K562 (cell line): ENCODE data around the gene KCNQ4. TPM values are rescaled to one million over a fixed set of nuclear protein-coding genes. Genes with fewer than 3 reads are reported as not detected.

Experiments used
- ATAC-seq: fragments of 200-7000 bp; cut with Tn5 transposase; 3 replicates; pipeline ENCODE4 v1.9.1; 2020; ENCODE audit warnings: moderate library complexity
- BruUV-seq: library from RNA; stranded (reverse); fragments of 400-500 nt; replicated peaks from 2 replicates; lab custom pipeline; 2021; lab: Mats Ljungman, UMichigan
- CTCF ChIA-PET: fragments of 300-600 bp; formaldehyde crosslinking; extraction: SDS; loops from one replicate; lab custom pipeline; 2021; ENCODE audit warnings: low intra/inter-chr PET ratio; lab: Yijun Ruan, JAX
- POLR2A ChIA-PET: fragments of 300-600, 350-650 bp; sonication (Branson Sonifier 250); formaldehyde crosslinking; extraction: SDS; loops from one replicate; lab custom pipeline; 2021; ENCODE audit warnings: antibody characterized with exemption, inconsistent platforms; lab: Yijun Ruan, JAX
- DNase-seq, 4 experiments: peaks; one replicate each; pipeline versions ENCODE4 v3.0.0 to v3.0.0-alpha.2; 2011 to 2018; ENCODE audit warnings: low spot score in 3 of 4, mixed read lengths in 3 of 4; ENCODE audit errors: extremely low read depth in 1 of 4
- FAIRE-seq: peaks from 2 replicates; lab custom pipeline; 2011; peaks lifted over from hg19 to GRCh38; lab: Jason Lieb, UNC
- H2AFZ ChIP-seq: 2 replicates; pipeline ENCODE4 v1.6.0; 2011; ENCODE audit warnings: low read depth, low read length, control low read depth, inconsistent platforms
- H3K27ac ChIP-seq: fragments of 200-600 bp; 3 replicates; pipeline ENCODE4 v1.8.0; 2011; ENCODE audit warnings: low read depth, mild to moderate bottlenecking, control low read depth, inconsistent platforms, low read length, moderate library complexity, mixed read lengths; ENCODE audit errors: extremely low read depth
- H3K27me3 ChIP-seq, 2 experiments: fragments of 300-600 bp in 1 of 2; 2 replicates in 1 of 2; 3 replicates in 1 of 2; pipeline versions ENCODE4 v1.6.0 to v1.8.0; 2011; ENCODE audit warnings: inconsistent platforms in 2 of 2, low read length in 2 of 2, mild to moderate bottlenecking in 1 of 2, mixed read lengths in 1 of 2, moderate library complexity in 1 of 2; ENCODE audit not compliant: control insufficient read depth in 2 of 2, insufficient read depth in 2 of 2
- H3K36me3 ChIP-seq: fragments of 300-600 bp; 3 replicates; pipeline ENCODE4 v1.8.0; 2011; ENCODE audit warnings: mild to moderate bottlenecking, low read length, inconsistent platforms; ENCODE audit not compliant: control insufficient read depth, insufficient read depth
- H3K4me1 ChIP-seq, 2 experiments: fragments of 200-600 bp in 1 of 2; replicated peaks in 1 of 2; 2 replicates in 1 of 2; 3 replicates in 1 of 2; pipeline versions ENCODE4 v1.5.1 to v1.8.0; 2011; ENCODE audit warnings: inconsistent platforms in 2 of 2, low read length in 2 of 2, mild to moderate bottlenecking in 1 of 2, mixed read lengths in 1 of 2, moderate library complexity in 1 of 2; ENCODE audit not compliant: control insufficient read depth in 2 of 2, insufficient read depth in 2 of 2
- H3K4me2 ChIP-seq: 2 replicates; pipeline ENCODE4 v1.6.1; 2011; ENCODE audit warnings: low read length, control low read depth, inconsistent platforms, mixed read lengths; ENCODE audit not compliant: insufficient read depth
- H3K4me3 ChIP-seq: fragments of 200-600 bp; sonication (generic), shearing (Covaris generic); 2 replicates; pipeline ENCODE4 v1.5.1; 2016; ENCODE audit warnings: control low read depth, inconsistent platforms
- H3K79me2 ChIP-seq: fragments of 200-600 bp; 3 replicates; pipeline ENCODE4 v1.8.0; 2011; ENCODE audit warnings: low read length, inconsistent platforms; ENCODE audit not compliant: control insufficient read depth, insufficient read depth
- H3K9ac ChIP-seq, 2 experiments: 2 replicates each; pipeline versions ENCODE4 v1.6.0 to v1.6.1; 2011; ENCODE audit warnings: low read depth in 2 of 2, low read length in 2 of 2, control low read depth in 1 of 2, inconsistent platforms in 1 of 2, mild to moderate bottlenecking in 1 of 2, mixed read lengths in 1 of 2; ENCODE audit not compliant: insufficient read depth in 1 of 2
- H3K9me1 ChIP-seq: one replicate; pipeline ENCODE4 v1.6.0; 2011; ENCODE audit warnings: inconsistent platforms, mild to moderate bottlenecking, low read length, moderate library complexity; ENCODE audit not compliant: control insufficient read depth, insufficient read depth
- H3K9me3 ChIP-seq: replicated peaks from 2 replicates; pipeline ENCODE4 v1.5.1; 2011; ENCODE audit warnings: low read depth, low read length, inconsistent platforms; ENCODE audit not compliant: control insufficient read depth, insufficient read depth
- H4K20me1 ChIP-seq: replicated peaks from 2 replicates; pipeline ENCODE4 v1.6.1; 2011; ENCODE audit warnings: low read length, inconsistent platforms, mixed read lengths; ENCODE audit not compliant: control insufficient read depth, insufficient read depth
- DDX20 ChIP-seq: fragments of 450-650 bp; IDR thresholded peaks from 2 replicates; pipeline ENCODE4 v1.6.1; 2016; ENCODE audit warnings: missing genetic modification characterization, low read depth, mild to moderate bottlenecking, missing compliant biosample characterization, moderate library complexity
- FOXA1 ChIP-seq: fragments of 450-650 bp; IDR thresholded peaks from 2 replicates; pipeline ENCODE4 v1.6.1; 2016; ENCODE audit warnings: mild to moderate bottlenecking, borderline replicate concordance
- ILK ChIP-seq: fragments of 450-650 bp; IDR thresholded peaks from 2 replicates; pipeline ENCODE4 v1.6.1; 2016; ENCODE audit warnings: missing genetic modification characterization, low read depth, mild to moderate bottlenecking, missing compliant biosample characterization, moderate library complexity, borderline replicate concordance
- IRF9 ChIP-seq: fragments of 450-650 bp; IDR thresholded peaks from 2 replicates; pipeline ENCODE4 v1.6.1; 2016; ENCODE audit warnings: missing biosample characterization, missing genetic modification characterization
- MEIS2 ChIP-seq: fragments of 450-650 bp; IDR thresholded peaks from 2 replicates; pipeline ENCODE4 v1.6.1; 2014; ENCODE audit warnings: mild to moderate bottlenecking; ENCODE audit not compliant: partially characterized antibody
- NBN ChIP-seq: fragments of 450-650 bp; IDR thresholded peaks from 2 replicates; pipeline ENCODE4 v1.6.1; 2016; ENCODE audit warnings: low read depth, mild to moderate bottlenecking
- NEUROD1 ChIP-seq: fragments of 150-350 bp; IDR thresholded peaks from 2 replicates; pipeline ENCODE4 v1.6.1; 2014; ENCODE audit warnings: borderline replicate concordance, low read length, low read depth; ENCODE audit not compliant: partially characterized antibody
- PHF8 ChIP-seq: fragments of 200-600 bp; sonication (generic); IDR thresholded peaks from 2 replicates; pipeline ENCODE4 v1.6.1; 2012; ENCODE audit warnings: mixed run types, mild to moderate bottlenecking, inconsistent platforms, low read length, moderate library complexity, borderline replicate concordance
- POLR2A ChIP-seq: fragments of 450-650 bp; conservative IDR thresholded peaks from 2 replicates; pipeline ENCODE4 v1.6.1; 2016
- POLR2G ChIP-seq: fragments of 200-400 bp; formaldehyde crosslinking; IDR thresholded peaks from 2 replicates; pipeline ENCODE4 v1.6.1; 2017; ENCODE audit warnings: low read depth, mild to moderate bottlenecking, antibody characterized with exemption, low read length, moderate library complexity
- PRMT5 ChIP-seq: sonication (generic); formaldehyde crosslinking; IDR thresholded peaks from 2 replicates; pipeline ENCODE4 v1.5.0; 2020; ENCODE audit warnings: missing genetic modification reagents
- SLC30A9 ChIP-seq: fragments of 250-450 bp; sonication (Bioruptor Pico); IDR thresholded peaks from 2 replicates; pipeline ENCODE4 v1.8.0; 2022; ENCODE audit warnings: mild to moderate bottlenecking, moderate library complexity
- SP1 ChIP-seq: sonication (generic); formaldehyde crosslinking; IDR thresholded peaks from 2 replicates; pipeline ENCODE4 v1.8.1; 2022; ENCODE audit warnings: mild to moderate bottlenecking, missing genetic modification reagents
- STAG1 ChIP-seq: sonication (generic); formaldehyde crosslinking; IDR thresholded peaks from 2 replicates; pipeline ENCODE4 v1.5.0; 2020; ENCODE audit warnings: missing genetic modification reagents, borderline replicate concordance
- TBP ChIP-seq: optimal IDR thresholded peaks from 2 replicates; pipeline ENCODE3; 2011; ENCODE audit warnings: low read depth, low read length, improper control_type of control experiment
- TFAM ChIP-seq: fragments of 250-450 bp; sonication (Bioruptor Pico); conservative IDR thresholded peaks from 2 replicates; pipeline ENCODE4 v1.5.0; 2021; ENCODE audit warnings: mild to moderate bottlenecking, moderate library complexity
- ZBED1 ChIP-seq: IDR thresholded peaks from 2 replicates; pipeline ENCODE4 v1.6.1; 2014
- ZNF699 ChIP-seq: fragments of 250-450 bp; sonication (Bioruptor Pico); IDR thresholded peaks from 2 replicates; pipeline ENCODE4 v1.8.0; 2021; ENCODE audit warnings: mild to moderate bottlenecking, moderate library complexity; ENCODE audit not compliant: insufficient replicate concordance
- WGBS: fragments of 100-300 bp; shearing (Covaris generic); methylation state at CpG from one replicate; pipeline ENCODE4 v1.1.6; 2016; ENCODE audit warnings: low coverage, mixed read lengths; ENCODE audit not compliant: insufficient coverage; ENCODE audit errors: missing lambda C conversion rate; 5-methylcytosine and 5-hydroxymethylcytosine counted together
- in situ Hi-C: fragments of 300-500 bp; cut with MboI; formaldehyde crosslinking; loops from 4 replicates; pipeline ENCODE4 v1.15.0; 2018; ENCODE audit warnings: inconsistent platforms, mixed read lengths
- intact Hi-C: fragments of 100-400 bp; cut with micrococcal nuclease; formaldehyde crosslinking; loops from 2 replicates; pipeline ENCODE4 v1.14.2; 2022
- polyA plus RNA-seq, 8 experiments: library from polyadenylated mRNA; depleted of rRNA in 4 of 8; stranded (reverse) in 5 of 8; unstranded in 3 of 8; fragments of >200 nt; fragmentation: Nextera tagmentation in 2 of 8; fragmentation: Illumina TruSeq in 1 of 8; extraction: Ambion mirVana in 2 of 8; extraction: Trizol in 1 of 8; gene quantifications; 2 replicates each; pipeline versions ENCODE4 v1.2.1 to v1.2.3, GENCODE V29; 2011 to 2014; ENCODE audit warnings: inconsistent platforms in 1 of 8, missing spikeins in 1 of 8
- total RNA-seq, 7 experiments: library from RNA; depleted of rRNA in 6 of 7; stranded (reverse); fragments of >200 nt in 6 of 7; fragmentation: Illumina TruSeq in 2 of 7; extraction: Trizol in 2 of 7; gene quantifications; 2 replicates each; pipeline versions ENCODE4 v1.2.1 to v1.2.3, GENCODE V29; 2011 to 2021; ENCODE audit warnings: low replicate concordance in 1 of 7
- TF ChIP-seq, protein P1 (sequence below): fragments of 150-350 bp; IDR thresholded peaks from 2 replicates; pipeline ENCODE4 v1.6.1; 2014; ENCODE audit warnings: low read depth, mild to moderate bottlenecking, low read length, borderline replicate concordance

The KCNQ4 gene
- total and polyA plus RNA-seq, 9 of the 15 experiments (the other 6 are each of a cell fraction or from before 2014, with no cell fraction given), result 0.07 to 4.1 (median 0.79) TPM

- POLR2A ChIA-PET, result interaction anchor here (0.8 to 2.3 kb wide), 10 partner anchors 9 to 187 kb away, joined by 3 to 17 read pairs (median 4); no protein-coding TSS in a partner anchor
- FAIRE-seq, result peak; percentile 100
- no peak for TF ChIP-seq IRF9 (tag)
- peak; percentile 77 for TF ChIP-seq MEIS2
- no peak for TF ChIP-seq TFAM (CRISPR knock-in tag)
- no peak for TF ChIP-seq STAG1
- TF ChIP-seq, protein P1, sequence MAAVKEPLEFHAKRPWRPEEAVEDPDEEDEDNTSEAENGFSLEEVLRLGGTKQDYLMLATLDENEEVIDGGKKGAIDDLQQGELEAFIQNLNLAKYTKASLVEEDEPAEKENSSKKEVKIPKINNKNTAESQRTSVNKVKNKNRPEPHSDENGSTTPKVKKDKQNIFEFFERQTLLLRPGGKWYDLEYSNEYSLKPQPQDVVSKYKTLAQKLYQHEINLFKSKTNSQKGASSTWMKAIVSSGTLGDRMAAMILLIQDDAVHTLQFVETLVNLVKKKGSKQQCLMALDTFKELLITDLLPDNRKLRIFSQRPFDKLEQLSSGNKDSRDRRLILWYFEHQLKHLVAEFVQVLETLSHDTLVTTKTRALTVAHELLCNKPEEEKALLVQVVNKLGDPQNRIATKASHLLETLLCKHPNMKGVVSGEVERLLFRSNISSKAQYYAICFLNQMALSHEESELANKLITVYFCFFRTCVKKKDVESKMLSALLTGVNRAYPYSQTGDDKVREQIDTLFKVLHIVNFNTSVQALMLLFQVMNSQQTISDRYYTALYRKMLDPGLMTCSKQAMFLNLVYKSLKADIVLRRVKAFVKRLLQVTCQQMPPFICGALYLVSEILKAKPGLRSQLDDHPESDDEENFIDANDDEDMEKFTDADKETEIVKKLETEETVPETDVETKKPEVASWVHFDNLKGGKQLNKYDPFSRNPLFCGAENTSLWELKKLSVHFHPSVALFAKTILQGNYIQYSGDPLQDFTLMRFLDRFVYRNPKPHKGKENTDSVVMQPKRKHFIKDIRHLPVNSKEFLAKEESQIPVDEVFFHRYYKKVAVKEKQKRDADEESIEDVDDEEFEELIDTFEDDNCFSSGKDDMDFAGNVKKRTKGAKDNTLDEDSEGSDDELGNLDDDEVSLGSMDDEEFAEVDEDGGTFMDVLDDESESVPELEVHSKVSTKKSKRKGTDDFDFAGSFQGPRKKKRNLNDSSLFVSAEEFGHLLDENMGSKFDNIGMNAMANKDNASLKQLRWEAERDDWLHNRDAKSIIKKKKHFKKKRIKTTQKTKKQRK, result no peak
- no peak for TF ChIP-seq ILK (tag)
- no peak for TF ChIP-seq DDX20 (tag)
- TF ChIP-seq FOXA1, result no peak
- no peak for TF ChIP-seq ZNF699 (CRISPR knock-in tag)
- no peak for TF ChIP-seq TBP
- TF ChIP-seq SP1, result peak; percentile 81
- TF ChIP-seq PHF8, result no peak
- TF ChIP-seq SLC30A9 (CRISPR knock-in tag), result no peak
- no peak for TF ChIP-seq PRMT5 (CRISPR knock-in tag)
- TF ChIP-seq NBN, result peak; percentile 98
- TF ChIP-seq ZBED1, result peak; percentile 80; the same call in 1 of the 2 replicates
- TF ChIP-seq POLR2G, result no peak
- TF ChIP-seq POLR2A, result no peak
- peak; percentile 98 for TF ChIP-seq NEUROD1
These were observed 37.5 kb downstream of the KCNQ4 start for GRCh38 chr1:40820911-40821693.

More at GRCh38 chr1:40820911-40821693, 37.5 kb downstream of the KCNQ4 start:
- no peaks in the 10 kb centered on the region for H3K27me3 ChIP-seq
- H3K4me3 ChIP-seq, result no peak overlapping the region
- H3K4me2 ChIP-seq, result peak overlapping the region; percentile 73
- H3K4me1 ChIP-seq, result peaks cover 25 to 76% of the 10 kb centered on the region in 2 experiments
- CTCF ChIA-PET, result no interaction called here
- H4K20me1 ChIP-seq, result 0 out of 2 replicates have a peak, but pooled peaks cover 5% of the 10 kb centered on the region
- DNase-seq (peak; percentile 96 to 99 (median 98)), ATAC-seq (peak; percentile 93)
- H3K36me3 ChIP-seq, result peaks cover 12% of the 10 kb centered on the region; the same call in 2 of the 3 replicates
- no peak overlapping the region for H2AFZ ChIP-seq
- 12% methylated on average over 6 of the region's 6 CpGs for WGBS
- BruUV-seq, result no TSS peak
- H3K9me1 ChIP-seq, result peaks cover 12% of the 10 kb centered on the region
- in situ Hi-C loops, result no loop called here
- H3K27ac ChIP-seq, result peak overlapping the region; percentile 76
- intact Hi-C loops, result loop anchor here (1.0 kb wide), 2 partner anchors 19 to 47 kb away; no protein-coding TSS in a partner anchor
- H3K9ac ChIP-seq, result peak overlapping the region; percentile 49 to 78
- H3K79me2 ChIP-seq, result no peaks in the 10 kb centered on the region
- H3K9me3 ChIP-seq, result no peaks in the 10 kb centered on the region
